GM12878 (cell line): ENCODE measurements around the gene CCDC169.

Source experiments
- CBX5 ChIP-seq: sonication (generic); IDR thresholded peaks from 2 replicates; pipeline ENCODE4 v1.6.1; 2016; ENCODE audit warnings: low read depth, moderate library complexity, mild to moderate bottlenecking, inconsistent platforms
- CEBPB ChIP-seq, 2 experiments: fragments of 150-350 bp in 1 of 2; IDR thresholded peaks; 2 replicates each; pipeline ENCODE4 v1.6.1; 2012 to 2014; ENCODE audit warnings: low read depth in 2 of 2, low read length in 2 of 2, borderline replicate concordance in 1 of 2, inconsistent platforms in 1 of 2
- EZH2 ChIP-seq: IDR thresholded peaks from 2 replicates; pipeline ENCODE4 v1.6.1; 2012; ENCODE audit warnings: low read depth, mild to moderate bottlenecking, control low read depth, inconsistent platforms, low read length, borderline replicate concordance; ENCODE audit not compliant: control insufficient read depth
- NBN ChIP-seq: fragments of 450-650 bp; IDR thresholded peaks from 2 replicates; pipeline ENCODE4 v1.6.1; 2016
- NFIC ChIP-seq: IDR thresholded peaks from 2 replicates; pipeline ENCODE4 v1.6.1; 2012; ENCODE audit warnings: low read depth, mild to moderate bottlenecking, inconsistent platforms, low read length, moderate library complexity
- NR2C1 ChIP-seq: fragments of 450-650 bp; IDR thresholded peaks from 2 replicates; pipeline ENCODE4 v1.6.1; 2017; ENCODE audit warnings: antibody characterized with exemption, mild to moderate bottlenecking, moderate library complexity
- SP1 ChIP-seq: IDR thresholded peaks from one replicate; pipeline ENCODE4 v1.6.1; 2011; ENCODE audit warnings: low read depth, low read length
- TAF1 ChIP-seq: IDR thresholded peaks from 2 replicates; pipeline ENCODE4 v1.6.1; 2011; ENCODE audit warnings: mild to moderate bottlenecking, low read depth, low read length, borderline replicate concordance
- TCF12 ChIP-seq: IDR thresholded peaks from 2 replicates; pipeline ENCODE4 v1.6.1; 2011; ENCODE audit warnings: low read depth, mild to moderate bottlenecking, low read length
- YBX1 ChIP-seq: fragments of 450-650 bp; IDR thresholded peaks from 2 replicates; pipeline ENCODE4 v1.6.1; 2016; ENCODE audit warnings: antibody characterized with exemption
- TF ChIP-seq, protein P1 (sequence below): fragments of 450-650 bp; IDR thresholded peaks from 2 replicates; pipeline ENCODE4 v1.6.1; 2017; ENCODE audit warnings: mild to moderate bottlenecking
- TF ChIP-seq, protein P2 (sequence below): fragments of 450-650 bp; IDR thresholded peaks from 2 replicates; pipeline ENCODE4 v1.6.1; 2016; ENCODE audit warnings: mild to moderate bottlenecking, moderate library complexity, borderline replicate concordance
- TF ChIP-seq, protein P3 (sequence below), 3 experiments: IDR thresholded peaks in 2 of 3; conservative IDR thresholded peaks in 1 of 3; 2 replicates each; pipeline ENCODE4 v1.5.1; 2011; ENCODE audit warnings: low read depth in 3 of 3, low read length in 3 of 3, mild to moderate bottlenecking in 3 of 3, control low read depth in 2 of 3, moderate library complexity in 2 of 3, inconsistent platforms in 1 of 3, mixed read lengths in 1 of 3; ENCODE audit not compliant: control insufficient read depth in 2 of 3, insufficient read depth in 1 of 3; ENCODE audit errors: extremely low read depth in 1 of 3

DNA sequence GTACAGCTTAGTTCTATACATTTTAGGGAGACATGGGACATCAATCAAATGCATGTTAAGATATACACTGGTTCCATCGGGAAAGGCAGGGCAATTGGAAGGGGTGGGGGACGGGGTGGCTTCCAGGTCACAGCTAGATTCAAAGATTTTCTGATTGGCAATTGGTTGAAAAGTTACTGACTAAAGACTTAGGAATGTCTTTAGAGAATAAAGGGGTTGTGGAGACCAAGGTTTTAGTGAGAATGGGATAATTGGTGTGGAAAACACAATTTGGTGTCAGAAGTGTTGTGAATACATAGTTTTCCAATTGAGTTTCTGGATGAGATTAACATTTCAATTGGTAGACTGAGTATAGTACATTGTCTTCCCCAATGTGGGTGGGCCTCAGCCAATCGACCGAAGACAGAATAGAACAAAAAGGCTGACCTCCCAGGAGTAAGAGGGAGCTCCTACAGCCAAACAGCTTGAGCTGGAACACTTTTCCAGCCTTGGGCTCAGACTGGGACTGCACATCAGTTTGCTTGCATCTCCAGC lies 988 bp upstream of the CCDC169 start:
- TF ChIP-seq SP1 (no peak), CBX5 (no peak), NBN (no peak), NFIC (no peak), YBX1 (no peak), NR2C1 (no peak), TCF12 (no peak), EZH2 (no peak), TAF1 (no peak), CEBPB (IDR thresholded peaks at IDR 0.05; ENCODE audit: borderline replicate concordance in 1 of 2, low read depth in 2 of 2, low read length in 2 of 2) (no peak)
- TF ChIP-seq, protein P1, sequence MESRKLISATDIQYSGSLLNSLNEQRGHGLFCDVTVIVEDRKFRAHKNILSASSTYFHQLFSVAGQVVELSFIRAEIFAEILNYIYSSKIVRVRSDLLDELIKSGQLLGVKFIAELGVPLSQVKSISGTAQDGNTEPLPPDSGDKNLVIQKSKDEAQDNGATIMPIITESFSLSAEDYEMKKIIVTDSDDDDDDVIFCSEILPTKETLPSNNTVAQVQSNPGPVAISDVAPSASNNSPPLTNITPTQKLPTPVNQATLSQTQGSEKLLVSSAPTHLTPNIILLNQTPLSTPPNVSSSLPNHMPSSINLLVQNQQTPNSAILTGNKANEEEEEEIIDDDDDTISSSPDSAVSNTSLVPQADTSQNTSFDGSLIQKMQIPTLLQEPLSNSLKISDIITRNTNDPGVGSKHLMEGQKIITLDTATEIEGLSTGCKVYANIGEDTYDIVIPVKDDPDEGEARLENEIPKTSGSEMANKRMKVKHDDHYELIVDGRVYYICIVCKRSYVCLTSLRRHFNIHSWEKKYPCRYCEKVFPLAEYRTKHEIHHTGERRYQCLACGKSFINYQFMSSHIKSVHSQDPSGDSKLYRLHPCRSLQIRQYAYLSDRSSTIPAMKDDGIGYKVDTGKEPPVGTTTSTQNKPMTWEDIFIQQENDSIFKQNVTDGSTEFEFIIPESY, result no peak
- TF ChIP-seq, protein P2, sequence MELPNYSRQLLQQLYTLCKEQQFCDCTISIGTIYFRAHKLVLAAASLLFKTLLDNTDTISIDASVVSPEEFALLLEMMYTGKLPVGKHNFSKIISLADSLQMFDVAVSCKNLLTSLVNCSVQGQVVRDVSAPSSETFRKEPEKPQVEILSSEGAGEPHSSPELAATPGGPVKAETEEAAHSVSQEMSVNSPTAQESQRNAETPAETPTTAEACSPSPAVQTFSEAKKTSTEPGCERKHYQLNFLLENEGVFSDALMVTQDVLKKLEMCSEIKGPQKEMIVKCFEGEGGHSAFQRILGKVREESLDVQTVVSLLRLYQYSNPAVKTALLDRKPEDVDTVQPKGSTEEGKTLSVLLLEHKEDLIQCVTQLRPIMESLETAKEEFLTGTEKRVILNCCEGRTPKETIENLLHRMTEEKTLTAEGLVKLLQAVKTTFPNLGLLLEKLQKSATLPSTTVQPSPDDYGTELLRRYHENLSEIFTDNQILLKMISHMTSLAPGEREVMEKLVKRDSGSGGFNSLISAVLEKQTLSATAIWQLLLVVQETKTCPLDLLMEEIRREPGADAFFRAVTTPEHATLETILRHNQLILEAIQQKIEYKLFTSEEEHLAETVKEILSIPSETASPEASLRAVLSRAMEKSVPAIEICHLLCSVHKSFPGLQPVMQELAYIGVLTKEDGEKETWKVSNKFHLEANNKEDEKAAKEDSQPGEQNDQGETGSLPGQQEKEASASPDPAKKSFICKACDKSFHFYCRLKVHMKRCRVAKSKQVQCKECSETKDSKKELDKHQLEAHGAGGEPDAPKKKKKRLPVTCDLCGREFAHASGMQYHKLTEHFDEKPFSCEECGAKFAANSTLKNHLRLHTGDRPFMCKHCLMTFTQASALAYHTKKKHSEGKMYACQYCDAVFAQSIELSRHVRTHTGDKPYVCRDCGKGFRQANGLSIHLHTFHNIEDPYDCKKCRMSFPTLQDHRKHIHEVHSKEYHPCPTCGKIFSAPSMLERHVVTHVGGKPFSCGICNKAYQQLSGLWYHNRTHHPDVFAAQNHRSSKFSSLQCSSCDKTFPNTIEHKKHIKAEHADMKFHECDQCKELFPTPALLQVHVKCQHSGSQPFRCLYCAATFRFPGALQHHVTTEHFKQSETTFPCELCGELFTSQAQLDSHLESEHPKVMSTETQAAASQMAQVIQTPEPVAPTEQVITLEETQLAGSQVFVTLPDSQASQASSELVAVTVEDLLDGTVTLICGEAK, result no peak
- TF ChIP-seq, protein P3, sequence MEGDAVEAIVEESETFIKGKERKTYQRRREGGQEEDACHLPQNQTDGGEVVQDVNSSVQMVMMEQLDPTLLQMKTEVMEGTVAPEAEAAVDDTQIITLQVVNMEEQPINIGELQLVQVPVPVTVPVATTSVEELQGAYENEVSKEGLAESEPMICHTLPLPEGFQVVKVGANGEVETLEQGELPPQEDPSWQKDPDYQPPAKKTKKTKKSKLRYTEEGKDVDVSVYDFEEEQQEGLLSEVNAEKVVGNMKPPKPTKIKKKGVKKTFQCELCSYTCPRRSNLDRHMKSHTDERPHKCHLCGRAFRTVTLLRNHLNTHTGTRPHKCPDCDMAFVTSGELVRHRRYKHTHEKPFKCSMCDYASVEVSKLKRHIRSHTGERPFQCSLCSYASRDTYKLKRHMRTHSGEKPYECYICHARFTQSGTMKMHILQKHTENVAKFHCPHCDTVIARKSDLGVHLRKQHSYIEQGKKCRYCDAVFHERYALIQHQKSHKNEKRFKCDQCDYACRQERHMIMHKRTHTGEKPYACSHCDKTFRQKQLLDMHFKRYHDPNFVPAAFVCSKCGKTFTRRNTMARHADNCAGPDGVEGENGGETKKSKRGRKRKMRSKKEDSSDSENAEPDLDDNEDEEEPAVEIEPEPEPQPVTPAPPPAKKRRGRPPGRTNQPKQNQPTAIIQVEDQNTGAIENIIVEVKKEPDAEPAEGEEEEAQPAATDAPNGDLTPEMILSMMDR (IDR thresholded peaks at IDR 0.05 in 2 of 3, conservative IDR thresholded peaks at IDR 0.05 in 1 of 3; ENCODE audit: control insufficient read depth in 2 of 3, extremely low read depth in 1 of 3, insufficient read depth in 1 of 3, low read depth in 3 of 3, low read length in 3 of 3), result no peak
